GM12878 (cell line): ENCODE data around the gene SLC17A2. TPM values are rescaled to one million over a fixed set of nuclear protein-coding genes. Genes with fewer than 3 reads are reported as not detected.

Source experiments
- ATAC-seq: fragments of 200-7000 bp; cut with Tn5 transposase; 3 replicates; pipeline ENCODE4 v1.9.1; 2020; ENCODE audit warnings: mild to moderate bottlenecking, moderate library complexity
- BruUV-seq: library from RNA; stranded (reverse); fragments of 400-500 nt; replicated peaks from 2 replicates; lab custom pipeline; 2021; lab: Mats Ljungman, UMichigan
- CTCF ChIA-PET: fragments of 300-600 bp; sonication (Branson Sonifier 250); formaldehyde crosslinking; extraction: SDS; loops from one replicate; lab custom pipeline; 2021; ENCODE audit warnings: inconsistent platforms; lab: Yijun Ruan, JAX
- POLR2A ChIA-PET: fragments of 350-600 bp; formaldehyde crosslinking; extraction: SDS; loops from one replicate; lab custom pipeline; 2021; ENCODE audit warnings: inconsistent platforms; lab: Charles Lee
- RAD21 ChIA-PET: fragments of 300-600 bp; sonication (Branson Sonifier 250); formaldehyde crosslinking; loops from one replicate; lab custom pipeline; 2023; ENCODE audit warnings: antibody characterized with exemption; ENCODE audit not compliant: unreplicated experiment; lab: Charles Lee
- SMC1A ChIA-PET: fragments of 300-600 bp; sonication (Branson Sonifier 250); formaldehyde crosslinking; loops from one replicate; lab custom pipeline; 2023; ENCODE audit not compliant: unreplicated experiment, uncharacterized antibody; lab: Charles Lee
- DNase-seq: peaks from one replicate; pipeline ENCODE4 v3.0.0-alpha.2; 2011; ENCODE audit warnings: low read depth, low spot score
- FAIRE-seq: peaks from 3 replicates; lab custom pipeline; 2011; peaks lifted over from hg19 to GRCh38; lab: Jason Lieb, UNC
- H2AFZ ChIP-seq: 2 replicates; pipeline ENCODE4 v1.6.0; 2011; ENCODE audit warnings: low read depth, low read length, control low read depth; ENCODE audit not compliant: control insufficient read depth
- H3K27ac ChIP-seq: 2 replicates; pipeline ENCODE4 v1.5.1; 2011; ENCODE audit warnings: control low read depth; ENCODE audit not compliant: control insufficient read depth, insufficient read depth
- H3K27me3 ChIP-seq, 2 experiments: replicated peaks in 1 of 2; 2 replicates each; pipeline versions ENCODE4 v1.6.0 to v1.6.1; 2011; ENCODE audit warnings: low read length in 1 of 2; ENCODE audit not compliant: control insufficient read depth in 2 of 2, insufficient read depth in 2 of 2
- H3K36me3 ChIP-seq, 2 experiments: 2 replicates each; pipeline ENCODE4 v1.5.1; 2011; ENCODE audit warnings: low read length in 1 of 2; ENCODE audit not compliant: control insufficient read depth in 2 of 2, insufficient read depth in 2 of 2
- H3K4me1 ChIP-seq: 2 replicates; pipeline ENCODE4 v1.6.1; 2011; ENCODE audit warnings: mild to moderate bottlenecking, low read length, moderate library complexity, mixed read lengths; ENCODE audit not compliant: control insufficient read depth, insufficient read depth
- H3K4me2 ChIP-seq: 2 replicates; pipeline ENCODE4 v1.6.0; 2011; ENCODE audit warnings: control low read depth; ENCODE audit not compliant: control insufficient read depth, insufficient read depth
- H3K4me3 ChIP-seq: fragments of 200-600 bp; sonication (generic); 2 replicates; pipeline ENCODE4 v1.5.1; 2016
- H3K79me2 ChIP-seq: 2 replicates; pipeline ENCODE4 v1.6.0; 2011; ENCODE audit warnings: low read length; ENCODE audit not compliant: control insufficient read depth, insufficient read depth
- H3K9ac ChIP-seq: 2 replicates; pipeline ENCODE4 v1.8.0; 2011; ENCODE audit warnings: low read length, control low read depth, mixed read lengths; ENCODE audit not compliant: control insufficient read depth, insufficient read depth
- H3K9me3 ChIP-seq: replicated peaks from 3 replicates; pipeline ENCODE4 v1.5.1; 2011; ENCODE audit warnings: mild to moderate bottlenecking, low read length; ENCODE audit not compliant: control insufficient read depth, insufficient read depth
- H4K20me1 ChIP-seq: 2 replicates; pipeline ENCODE4 v1.6.0; 2011; ENCODE audit not compliant: control insufficient read depth, insufficient read depth
- ATF7 ChIP-seq: fragments of 450-650 bp; IDR thresholded peaks from 2 replicates; pipeline ENCODE4 v1.6.1; 2016; ENCODE audit warnings: low read depth, mild to moderate bottlenecking
- CUX1 ChIP-seq: IDR thresholded peaks from 2 replicates; pipeline ENCODE4 v1.6.1; 2012; ENCODE audit warnings: improper control_type of control experiment, low read depth, low read length; ENCODE audit not compliant: insufficient replicate concordance
- ELK1 ChIP-seq: IDR thresholded peaks from 2 replicates; pipeline ENCODE4 v1.6.1; 2012; ENCODE audit warnings: low read depth, low read length, improper control_type of control experiment
- EZH2 ChIP-seq: IDR thresholded peaks from 2 replicates; pipeline ENCODE4 v1.6.1; 2012; ENCODE audit warnings: low read depth, mild to moderate bottlenecking, control low read depth, inconsistent platforms, low read length, borderline replicate concordance; ENCODE audit not compliant: control insufficient read depth
- HDAC6 ChIP-seq: fragments of 200-600 bp; sonication (generic); IDR thresholded peaks from one replicate; pipeline ENCODE4 v1.8.0; 2017; ENCODE audit warnings: antibody characterized with exemption; ENCODE audit not compliant: unreplicated experiment
- JUND ChIP-seq: IDR thresholded peaks from 2 replicates; pipeline ENCODE4 v1.6.1; 2012; ENCODE audit warnings: low read depth, mild to moderate bottlenecking, low read length, improper control_type of control experiment, moderate library complexity
- NBN ChIP-seq: fragments of 450-650 bp; IDR thresholded peaks from 2 replicates; pipeline ENCODE4 v1.6.1; 2016
- PKNOX1 ChIP-seq: fragments of 450-650 bp; IDR thresholded peaks from 2 replicates; pipeline ENCODE4 v1.6.1; 2016; ENCODE audit warnings: mild to moderate bottlenecking
- RB1 ChIP-seq: fragments of 450-650 bp; formaldehyde crosslinking; IDR thresholded peaks from 2 replicates; pipeline ENCODE4 v1.6.1; 2017; ENCODE audit warnings: mild to moderate bottlenecking, borderline replicate concordance
- SMARCA5 ChIP-seq: fragments of 450-650 bp; IDR thresholded peaks from 2 replicates; pipeline ENCODE4 v1.6.1; 2017; ENCODE audit warnings: mild to moderate bottlenecking
- SREBF1 ChIP-seq: IDR thresholded peaks from 2 replicates; pipeline ENCODE4 v1.6.1; 2012; ENCODE audit warnings: mild to moderate bottlenecking, low read length
- TARDBP ChIP-seq: IDR thresholded peaks from 2 replicates; pipeline ENCODE4 v1.6.1; 2016; ENCODE audit warnings: borderline replicate concordance
- ZBED1 ChIP-seq: IDR thresholded peaks from 2 replicates; pipeline ENCODE4 v1.6.1; 2016; ENCODE audit warnings: borderline replicate concordance
- WGBS: methylation state at CpG from one replicate; pipeline ENCODE4 v1.1.6; 2016; ENCODE audit warnings: low lambda C conversion rate; ENCODE audit not compliant: insufficient replicate concordance, insufficient coverage; ENCODE audit errors: missing lambda C conversion rate; 5-methylcytosine and 5-hydroxymethylcytosine counted together
- in situ Hi-C: fragments of 300-500 bp; cut with MboI; formaldehyde crosslinking; loops from 9 replicates; pipeline ENCODE4 v1.14.3; 2018; ENCODE audit warnings: mixed read lengths
- intact Hi-C: fragments of 100-400 bp; cut with micrococcal nuclease; formaldehyde crosslinking; loops from one replicate; pipeline ENCODE4 v1.14.2; 2022; ENCODE audit not compliant: unreplicated experiment
- polyA plus RNA-seq, 11 experiments: library from polyadenylated mRNA; depleted of rRNA in 4 of 11; unstranded in 6 of 11; stranded (reverse) in 5 of 11; fragments of >200 nt; fragmentation: Nextera tagmentation in 4 of 11; fragmentation: Illumina TruSeq in 1 of 11; extraction: Ambion mirVana in 4 of 11; extraction: Trizol in 1 of 11; gene quantifications; 1 replicate in 1 of 11; 2 replicates in 10 of 11; pipeline versions ENCODE4 v1.2.1 to v1.2.3, GENCODE V29; 2011 to 2016; ENCODE audit warnings: inconsistent platforms in 2 of 11, missing spikeins in 2 of 11, low read depth in 1 of 11
- total RNA-seq, 4 experiments: library from RNA; depleted of rRNA in 3 of 4; stranded (reverse); fragments of >200 nt in 3 of 4; fragmentation: Illumina TruSeq in 1 of 4; extraction: Trizol in 1 of 4; gene quantifications; 2 replicates each; pipeline versions ENCODE4 v1.2.1 to v1.2.3, GENCODE V29; 2013 to 2021

The SLC17A2 gene
- total and polyA plus RNA-seq, 10 of the 15 experiments (the other 5 are each of a cell fraction or from before 2014, with no cell fraction given), result not detected

GRCh38 chr6:25973923-25974555 is 43.5 kb upstream of the SLC17A2 start:
- no peak overlapping the region for H3K9ac ChIP-seq
- peaks cover 1 to 34% of the 10 kb centered on the region in 2 experiments; a peak in 3 of 4 replicates for H3K36me3 ChIP-seq
- no peaks in the 10 kb centered on the region; the same call in 1 of the 2 replicates for H3K79me2 ChIP-seq
- in situ Hi-C loops, result no loop called here
- RAD21 ChIA-PET, result no interaction called here
- POLR2A ChIA-PET, result interaction anchor here (1.4 to 2.3 kb wide), 2 partner anchors 11 to 30 kb away, joined by 3 to 10 read pairs; partner anchors contain the start of gene TRIM38
- H3K4me3 ChIP-seq, result peak overlapping the region; percentile 21; the same call in 1 of the 2 replicates
- DNase-seq (no peak), FAIRE-seq (no peak), ATAC-seq (no peak)
- H4K20me1 ChIP-seq, result no peaks in the 10 kb centered on the region
- H2AFZ ChIP-seq, result no peak overlapping the region
- no peaks in the 10 kb centered on the region for H3K9me3 ChIP-seq
- H3K4me2 ChIP-seq, result peak overlapping the region; percentile 62; the same call in 1 of the 2 replicates
- peaks cover 13% of the 10 kb centered on the region for H3K4me1 ChIP-seq
- SMC1A ChIA-PET, result interaction anchor here (0.8 to 2.0 kb wide), 4 partner anchors 11 to 19 kb away, joined by 3 to 4 read pairs (median 3); no protein-coding TSS in a partner anchor
- BruUV-seq, result no TSS peak
- intact Hi-C loops, result no loop called here
- H3K27me3 ChIP-seq, result no peaks in the 10 kb centered on the region
- TF ChIP-seq ELK1 (no peak), TARDBP (no peak), HDAC6 (no peak), EZH2 (no peak), RB1 (no peak), ZBED1 (no peak), ATF7 (no peak), JUND (no peak), SMARCA5 (no peak), SREBF1 (no peak), PKNOX1 (no peak), NBN (no peak), CUX1 (no peak)
- CTCF ChIA-PET, result interaction anchor here (0.6 to 2.9 kb wide), 5 partner anchors 11 to 32 kb away, joined by 3 to 15 read pairs (median 3); no protein-coding TSS in a partner anchor
- H3K27ac ChIP-seq, result no peak overlapping the region
- 96% methylated on average over 2 of the region's 2 CpGs for WGBS
